ENCODE results near the gene MYO5A.

GRCh38 chr15:52529341-52529924 lies 753 bp upstream of the MYO5A start:
- TF ChIP-seq CTCF (IDR thresholded peaks at IDR 0.05): no peak
- TF ChIP-seq POLR2A (IDR thresholded peaks at IDR 0.05): no peak
